Measurements from ENCODE around the gene TRAP1. TPM values are rescaled to one million over a fixed set of nuclear protein-coding genes. Genes with fewer than 3 reads are reported as not detected.

Gene TRAP1
- polyA plus RNA-seq, 1 donor from 2014 or later = 73.0 TPM

GRCh38 chr16:3608069-3608468 lies 109.3 kb downstream of the TRAP1 start:
- Histone ChIP-seq H3K9me2 (ENCODE audit: insufficient read depth, low read length) (no peaks in the 10 kb centered on the region), H3K27me3 (ENCODE audit: insufficient read depth, low read depth, low read length) (no peaks in the 10 kb centered on the region), H4K20me1 (ENCODE audit: insufficient read depth) (no peaks in the 10 kb centered on the region), H2AFZ (ENCODE audit: low read depth, low read length) (no peak overlapping the region), H3K9ac (ENCODE audit: low read length) (no peak overlapping the region), H3K9me3 (ENCODE audit: low read length) (no peaks in the 10 kb centered on the region), H3K4me2 (ENCODE audit: low read length) (no peak overlapping the region), H3K36me3 (ENCODE audit: insufficient read depth, low read length) (peaks cover 5% of the 10 kb centered on the region), H3K79me2 (replicated peaks; ENCODE audit: insufficient read depth, low read length) (peaks cover 9% of the 10 kb centered on the region), H3K27ac (ENCODE audit: low read length) (no peak overlapping the region), H3F3A (ENCODE audit: insufficient read depth, low read length, poor library complexity, severe bottlenecking) (no peaks in the 10 kb centered on the region), H3K4me3 (ENCODE audit: low read length) (no peak overlapping the region)
- no peak for TF ChIP-seq SMC3 (conservative IDR thresholded peaks at IDR 0.05; ENCODE audit: poor library complexity)
- TF ChIP-seq EZH2 (IDR thresholded peaks at IDR 0.05; ENCODE audit: borderline replicate concordance, insufficient read depth, low read length, poor library complexity, severe bottlenecking) = no peak
- TF ChIP-seq POLR2AphosphoS5 (IDR thresholded peaks at IDR 0.05) = no peak
- no peak for TF ChIP-seq CTCF (IDR thresholded peaks at IDR 0.05; ENCODE audit: poor library complexity, severe bottlenecking)
- no peak for TF ChIP-seq RAD21 (conservative IDR thresholded peaks at IDR 0.05)
- no peak for TF ChIP-seq TAF1 (IDR thresholded peaks at IDR 0.05; ENCODE audit: low read depth)
- TF ChIP-seq REST (IDR thresholded peaks at IDR 0.05; ENCODE audit: borderline replicate concordance) = no peak
- TF ChIP-seq EP300 (conservative IDR thresholded peaks at IDR 0.05; ENCODE audit: poor library complexity, severe bottlenecking) = no peak
- TF ChIP-seq MXI1 (conservative IDR thresholded peaks at IDR 0.05; ENCODE audit: poor library complexity, severe bottlenecking) = no peak

Other genes starting within 250 kb of the TRAP1 start
- not detected in 2 replicates for gene C16orf90, start 222.0 kb downstream of the TRAP1 start, polyA plus RNA-seq
- gene CLUAP1, start 216.5 kb downstream of the TRAP1 start, polyA plus RNA-seq = 40.8 and 46.6 TPM in 2 replicates
- gene NLRC3, start 140.1 kb downstream of the TRAP1 start, polyA plus RNA-seq = 0.30 and 0.57 TPM in 2 replicates
- 2.9 and 4.8 TPM in 2 replicates for gene SLX4, start 105.9 kb downstream of the TRAP1 start, polyA plus RNA-seq
- gene DNASE1, start 62.8 kb downstream of the TRAP1 start, polyA plus RNA-seq = 47.8 and 61.4 TPM in 2 replicates
- 3.3 and 5.5 TPM in 2 replicates for gene CREBBP, start 163.2 kb upstream of the TRAP1 start, polyA plus RNA-seq